ENCODE data around the gene NAV3. TPM values are rescaled to one million over a fixed set of nuclear protein-coding genes. Genes with fewer than 3 reads are reported as not detected.

The NAV3 gene
- total and polyA plus RNA-seq, 2 of the 4 experiments (the other 2 are of a cell fraction), result 25.5 to 106 TPM

DNA sequence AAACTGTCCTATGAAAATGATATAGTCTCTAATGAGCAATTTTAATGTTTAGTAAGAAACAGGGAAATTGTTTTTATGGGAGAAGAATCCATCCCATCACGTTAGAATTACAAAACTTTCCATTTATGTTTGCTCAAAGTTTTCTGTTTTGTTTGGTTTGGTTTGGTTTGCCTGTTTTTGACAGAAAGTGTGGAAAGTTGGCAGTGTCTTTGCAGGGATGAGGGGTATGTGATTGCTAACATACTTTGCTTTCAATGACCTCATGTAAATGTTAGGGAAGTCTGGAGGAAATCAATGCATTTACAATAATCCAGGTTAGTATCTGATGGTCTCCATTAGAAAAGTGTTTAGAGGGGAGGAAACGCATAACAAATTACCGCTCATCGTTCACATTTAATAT lies 12.3 kb upstream of the NAV3 start:
- intact Hi-C loops (cut with micrococcal nuclease), result no loop called here
- no peaks in the 10 kb centered on the region for H3K4me1 ChIP-seq (ENCODE audit: control insufficient read depth, insufficient read depth, low read length)
- no peak overlapping the region for H4K8ac ChIP-seq (ENCODE audit: low read depth in 2 of 2, low read length in 2 of 2)
- no CpG with 5 or more reads among the region's 4 CpGs for WGBS, 2 experiments (ENCODE audit: extremely low coverage in 2 of 2, insufficient read length in 1 of 2)
- no peaks in the 10 kb centered on the region for H4K20me1 ChIP-seq (ENCODE audit: insufficient read depth, low read length)
- no peak overlapping the region for H3K4me2 ChIP-seq (ENCODE audit: low read depth, low read length)
- no peak for TF ChIP-seq FOS (IDR thresholded peaks at IDR 0.05; ENCODE audit: low read depth, low read length)
- TF ChIP-seq CHD1 (IDR thresholded peaks at IDR 0.05; ENCODE audit: low read depth, low read length), result no peak
- TF ChIP-seq, protein P1, sequence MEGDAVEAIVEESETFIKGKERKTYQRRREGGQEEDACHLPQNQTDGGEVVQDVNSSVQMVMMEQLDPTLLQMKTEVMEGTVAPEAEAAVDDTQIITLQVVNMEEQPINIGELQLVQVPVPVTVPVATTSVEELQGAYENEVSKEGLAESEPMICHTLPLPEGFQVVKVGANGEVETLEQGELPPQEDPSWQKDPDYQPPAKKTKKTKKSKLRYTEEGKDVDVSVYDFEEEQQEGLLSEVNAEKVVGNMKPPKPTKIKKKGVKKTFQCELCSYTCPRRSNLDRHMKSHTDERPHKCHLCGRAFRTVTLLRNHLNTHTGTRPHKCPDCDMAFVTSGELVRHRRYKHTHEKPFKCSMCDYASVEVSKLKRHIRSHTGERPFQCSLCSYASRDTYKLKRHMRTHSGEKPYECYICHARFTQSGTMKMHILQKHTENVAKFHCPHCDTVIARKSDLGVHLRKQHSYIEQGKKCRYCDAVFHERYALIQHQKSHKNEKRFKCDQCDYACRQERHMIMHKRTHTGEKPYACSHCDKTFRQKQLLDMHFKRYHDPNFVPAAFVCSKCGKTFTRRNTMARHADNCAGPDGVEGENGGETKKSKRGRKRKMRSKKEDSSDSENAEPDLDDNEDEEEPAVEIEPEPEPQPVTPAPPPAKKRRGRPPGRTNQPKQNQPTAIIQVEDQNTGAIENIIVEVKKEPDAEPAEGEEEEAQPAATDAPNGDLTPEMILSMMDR (conservative IDR thresholded peaks at IDR 0.05; ENCODE audit: low read depth, low read length), result no peak
- TF ChIP-seq MAZ (IDR thresholded peaks at IDR 0.05; ENCODE audit: borderline replicate concordance, low read depth, low read length), result no peak
- TF ChIP-seq MAFK (IDR thresholded peaks at IDR 0.05; ENCODE audit: low read depth, low read length), result no peak
- H3K9ac ChIP-seq (ENCODE audit: low read depth, low read length), result no peak overlapping the region
- H3K9me1 ChIP-seq (ENCODE audit: insufficient read depth, low read length), result no peaks in the 10 kb centered on the region
- no peak overlapping the region for H4K5ac ChIP-seq (ENCODE audit: low read depth, low read length)
- no peaks in the 10 kb centered on the region for H3K9me3 ChIP-seq (ENCODE audit: control insufficient read depth, insufficient read depth, low read length)
- H3K14ac ChIP-seq (replicated peaks; ENCODE audit: low read depth, low read length), result no peak overlapping the region
- dilution Hi-C loops (cut with HindIII; ENCODE audit: low sequenced_read_pairs, unreplicated experiment), result no loop called here
- no peaks in the 10 kb centered on the region for H3K79me1 ChIP-seq (ENCODE audit: low read depth in 1 of 2, low read length in 2 of 2)
- no peak overlapping the region for H2BK120ac ChIP-seq (ENCODE audit: low read depth, low read length)
- no peak overlapping the region for H4K91ac ChIP-seq (ENCODE audit: insufficient read depth, low read depth, low read length)
- H3K23ac ChIP-seq (ENCODE audit: low read depth, low read length), result no peak overlapping the region
- no peak overlapping the region for H3K56ac ChIP-seq (ENCODE audit: extremely low read depth, insufficient read depth, low read length)
- DNase-seq, result no peak
- CTCF ChIA-PET, result no interaction called here
- no TSS peak for BruUV-seq (replicated peaks)
- H3K4ac ChIP-seq (ENCODE audit: low read depth, low read length), result no peak overlapping the region
- no peak overlapping the region for H2BK5ac ChIP-seq (ENCODE audit: low read depth, low read length, poor library complexity, severe bottlenecking)
- no peak overlapping the region for H2BK15ac ChIP-seq (ENCODE audit: low read depth, low read length)
- no peak overlapping the region for H2AFZ ChIP-seq (replicated peaks; ENCODE audit: low read length, poor library complexity)
- H2BK20ac ChIP-seq (ENCODE audit: low read depth, low read length), result no peak overlapping the region
- ATAC-seq (ENCODE audit: low read depth), result no peak
- H3K27ac ChIP-seq (ENCODE audit: insufficient read depth, low read length), result no peak overlapping the region
- no peak overlapping the region for H2AK5ac ChIP-seq (ENCODE audit: low read depth, low read length)
- H3K36me3 ChIP-seq (ENCODE audit: control insufficient read depth, insufficient read depth, low read length), result no peaks in the 10 kb centered on the region
- H3K18ac ChIP-seq (ENCODE audit: low read depth, low read length), result no peak overlapping the region
- H3K27me3 ChIP-seq (ENCODE audit: control insufficient read depth, insufficient read depth, low read length), result no peaks in the 10 kb centered on the region; the same call in 1 of the 2 replicates
- no peak overlapping the region for H3K4me3 ChIP-seq (ENCODE audit: insufficient read depth, low read depth, low read length)
- POLR2A ChIA-PET (ENCODE audit: unreplicated experiment), result no interaction called here
- H2AK9ac ChIP-seq (replicated peaks; ENCODE audit: low read depth, low read length, poor library complexity), result no peak overlapping the region
- in situ Hi-C loops (cut with MboI; ENCODE audit: low sequenced_read_pairs), result no loop called here

Data from IMR-90 (cell line).